GM19397 (cell line): ENCODE data around the gene XG.
"Not testable (repeated sequence)": the region's sequence is repeated elsewhere in the genome, so short reads cannot be mapped to it uniquely, and the experiment has no call there.

Experiments
- ATAC-seq: cut with Tn5 transposase; IDR thresholded peaks from one replicate; pipeline ENCODE4 v1.9.1; 2021; ENCODE audit warnings: mild to moderate bottlenecking, moderate library complexity; ENCODE audit not compliant: unreplicated experiment

XG gene

GRCh38 chrX:2774776-2775175 lies 22.9 kb downstream of the XG start:
- ATAC-seq: no peak

DNA sequence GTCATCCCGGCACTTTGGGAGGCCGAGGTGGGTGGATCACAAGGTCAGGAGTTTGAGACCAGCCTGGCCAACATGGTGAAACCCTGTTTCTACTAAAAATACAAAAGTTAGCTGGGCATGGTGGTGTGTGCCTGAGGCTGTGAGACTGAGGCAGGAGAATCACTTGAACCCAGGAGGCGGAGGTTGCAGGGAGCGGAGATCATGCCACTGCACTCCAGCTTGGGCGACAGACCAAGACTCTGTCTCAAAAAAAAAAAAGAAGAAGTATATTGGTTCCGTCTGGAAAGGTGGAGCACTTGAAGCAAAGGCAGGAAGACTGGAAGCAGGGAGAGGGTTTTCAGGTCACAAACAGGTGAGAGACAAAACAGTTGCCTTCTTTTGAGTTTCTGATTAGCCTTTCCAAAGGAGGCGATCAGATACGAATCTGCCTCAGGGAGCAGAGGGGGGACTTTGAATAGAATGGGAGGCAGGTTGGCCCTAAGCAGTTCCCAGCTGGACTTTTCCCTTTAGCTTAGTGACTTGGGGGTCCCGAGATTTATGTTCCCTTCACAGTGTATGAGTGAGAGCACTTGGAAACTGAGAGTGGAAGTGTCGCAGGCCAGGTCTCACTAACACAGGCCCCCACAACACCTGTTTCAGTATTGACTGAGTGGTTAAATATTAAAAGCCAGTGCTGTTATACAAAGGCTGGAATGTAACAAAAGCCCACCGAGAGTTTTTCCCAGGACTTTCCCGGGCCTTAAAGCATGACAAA lies 28.8 kb downstream of the XG start:
- peak; percentile 71 for ATAC-seq

GRCh38 chrX:2781226-2781571 lies 29.4 kb downstream of the XG start:
- no peak for ATAC-seq

DNA sequence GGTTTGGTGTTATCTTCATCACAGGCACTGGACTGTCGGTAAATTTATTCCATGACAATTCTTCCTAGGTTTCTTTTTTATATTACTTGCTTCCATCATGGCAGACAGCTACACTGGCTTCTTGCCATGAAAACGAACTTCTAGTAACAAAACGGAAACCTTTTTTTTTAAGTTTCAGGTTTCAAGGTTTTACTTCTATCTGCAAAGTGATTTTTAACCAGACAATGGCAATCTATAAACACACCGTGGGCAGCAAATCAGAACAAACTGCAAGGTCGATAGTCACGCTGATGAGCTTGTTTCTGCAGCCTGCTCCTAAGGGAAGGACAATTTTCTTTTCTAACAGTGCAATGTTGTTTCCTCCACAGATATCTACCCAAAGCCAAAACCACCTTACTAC lies 29.9 kb downstream of the XG start:
- ATAC-seq: no peak

GRCh38 chrX:2782171-2782570 lies 30.3 kb downstream of the XG start:
- no peak for ATAC-seq

GRCh38 chrX:2782778-2783177 lies 30.9 kb downstream of the XG start:
- ATAC-seq: no peak

GRCh38 chrX:2784026-2784425 lies 32.2 kb downstream of the XG start:
- no peak for ATAC-seq

- ATAC-seq: no peak
Observed at GRCh38 chrX:2785538-2785937, 33.7 kb downstream of the XG start.

GRCh38 chrX:2788980-2789379 lies 37.1 kb downstream of the XG start:
- ATAC-seq: no peak

DNA sequence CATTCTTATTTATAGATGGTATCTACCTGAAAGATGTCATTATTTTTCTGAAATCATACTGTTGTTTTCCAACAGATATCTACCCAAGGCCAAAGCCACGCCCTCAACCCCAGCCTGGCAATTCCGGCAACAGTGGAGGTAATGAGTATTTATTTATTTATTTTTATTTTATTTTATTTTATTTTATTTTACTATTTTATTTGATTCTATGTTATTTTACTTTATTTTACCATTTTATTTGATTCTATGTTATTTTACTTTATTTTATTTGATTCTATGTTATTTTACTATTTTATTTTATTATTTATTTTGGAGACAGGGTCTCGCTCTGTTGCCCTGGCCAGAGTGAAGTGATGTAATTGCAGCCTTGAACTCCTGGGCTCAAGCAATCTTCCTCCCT lies 37.7 kb downstream of the XG start:
- ATAC-seq: no peak

DNA sequence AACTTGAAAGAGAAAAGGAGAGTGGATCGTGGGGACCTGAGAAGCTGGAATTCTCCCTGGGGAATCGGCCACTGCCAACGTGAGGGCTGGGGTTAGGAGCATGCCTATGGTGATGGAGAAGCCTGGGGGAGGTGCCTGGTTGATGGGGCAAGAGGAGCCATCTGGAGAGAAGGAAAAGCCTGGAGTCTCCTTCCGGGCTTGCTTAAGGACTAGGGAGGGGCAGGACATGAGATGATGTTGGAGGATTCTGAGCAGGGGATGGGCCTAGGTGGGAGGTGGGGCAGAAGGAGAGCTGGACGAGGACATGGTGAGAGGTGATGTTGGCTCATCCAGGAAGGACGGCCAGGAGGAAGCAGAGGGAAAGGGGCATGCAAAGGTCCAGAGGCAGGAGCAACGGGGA lies 41.9 kb downstream of the XG start:
- ATAC-seq: no peak

- no peak for ATAC-seq
Observed at GRCh38 chrX:2794336-2794735, 42.5 kb downstream of the XG start.

GRCh38 chrX:2796808-2797207 lies 45.0 kb downstream of the XG start:
- ATAC-seq: not testable (repeated sequence)

DNA sequence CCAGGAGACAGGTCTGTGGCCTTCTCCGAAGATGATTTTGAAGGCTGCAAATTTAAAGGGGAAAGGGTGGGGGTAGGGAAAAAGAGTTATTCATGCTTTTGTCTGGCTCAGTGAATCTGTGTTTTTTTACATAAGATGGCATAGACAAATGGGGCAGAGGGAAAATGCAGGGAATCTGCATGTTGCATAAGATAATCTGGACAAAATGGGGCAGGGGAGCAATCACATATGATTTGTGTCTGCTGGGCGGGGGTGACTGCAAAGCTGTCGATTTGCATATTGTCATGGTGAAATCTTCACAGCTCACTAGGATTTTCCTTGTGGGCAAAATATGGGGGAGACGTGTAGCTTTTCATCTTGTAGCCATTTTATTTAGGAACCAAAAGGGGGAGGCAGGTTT lies 47.5 kb downstream of the XG start:
- no peak for ATAC-seq

DNA sequence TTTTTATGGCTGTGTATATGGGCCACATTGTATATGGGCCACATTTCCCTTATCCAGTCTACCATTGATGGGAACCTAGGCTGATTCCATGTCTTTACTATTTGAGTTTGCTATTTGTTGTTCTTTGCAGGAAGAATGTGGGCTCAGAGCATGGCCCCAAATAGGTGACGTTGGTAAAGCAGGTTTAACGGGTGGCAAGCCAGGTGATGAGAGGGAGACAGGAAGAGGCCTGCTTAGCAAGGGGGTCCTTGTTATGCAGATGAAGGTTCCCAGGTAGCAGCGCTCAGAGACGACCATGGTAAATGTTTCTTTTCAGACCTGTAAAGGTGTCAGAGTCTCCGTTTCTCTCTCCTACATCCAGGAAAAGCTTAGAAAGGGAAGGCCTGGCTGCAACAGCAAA lies 48.1 kb downstream of the XG start:
- ATAC-seq: not testable (repeated sequence)

DNA sequence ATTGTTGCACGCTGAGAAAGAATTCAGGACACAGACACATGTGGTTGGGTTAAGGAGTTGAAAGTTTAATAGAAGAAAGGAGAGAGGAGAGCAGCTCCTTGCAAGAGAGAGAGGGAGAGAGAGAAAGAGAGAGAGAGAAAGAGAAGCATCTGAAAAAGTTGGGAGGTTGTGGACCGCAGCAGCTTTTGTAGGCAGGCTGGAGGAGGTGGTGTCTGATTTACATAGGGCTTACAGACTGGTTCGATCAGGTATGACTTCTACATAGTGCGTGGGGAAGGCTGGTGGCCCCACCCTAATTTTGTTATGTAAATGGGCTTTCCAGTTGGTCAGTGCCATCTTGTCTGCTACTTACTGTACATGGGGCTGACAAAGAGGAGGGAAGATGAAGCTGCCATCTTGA lies 49.4 kb downstream of the XG start:
- no peak for ATAC-seq

GRCh38 chrX:2802376-2803090 lies 50.7 kb downstream of the XG start:
- ATAC-seq: not testable (repeated sequence)

DNA sequence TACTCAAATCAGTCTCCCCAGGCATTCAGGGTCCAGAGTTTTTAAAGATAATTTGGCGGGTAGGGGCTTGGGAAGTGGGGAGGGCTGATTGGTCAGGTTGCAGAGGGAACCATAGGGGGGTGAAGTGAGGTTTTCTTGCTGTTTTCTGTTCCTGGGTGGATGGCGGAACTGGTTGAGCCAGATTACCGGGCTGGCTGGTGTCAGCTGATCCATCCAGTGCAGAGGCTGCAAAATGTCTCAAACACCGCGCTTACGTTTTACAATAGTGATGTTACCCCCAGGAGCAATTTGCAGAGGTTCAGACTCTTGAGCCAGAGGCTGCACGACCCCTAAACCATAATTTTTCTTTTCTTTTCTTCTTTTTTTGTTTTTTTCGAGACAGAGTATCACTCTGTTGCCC lies 51.6 kb downstream of the XG start:
- not testable (repeated sequence) for ATAC-seq

DNA sequence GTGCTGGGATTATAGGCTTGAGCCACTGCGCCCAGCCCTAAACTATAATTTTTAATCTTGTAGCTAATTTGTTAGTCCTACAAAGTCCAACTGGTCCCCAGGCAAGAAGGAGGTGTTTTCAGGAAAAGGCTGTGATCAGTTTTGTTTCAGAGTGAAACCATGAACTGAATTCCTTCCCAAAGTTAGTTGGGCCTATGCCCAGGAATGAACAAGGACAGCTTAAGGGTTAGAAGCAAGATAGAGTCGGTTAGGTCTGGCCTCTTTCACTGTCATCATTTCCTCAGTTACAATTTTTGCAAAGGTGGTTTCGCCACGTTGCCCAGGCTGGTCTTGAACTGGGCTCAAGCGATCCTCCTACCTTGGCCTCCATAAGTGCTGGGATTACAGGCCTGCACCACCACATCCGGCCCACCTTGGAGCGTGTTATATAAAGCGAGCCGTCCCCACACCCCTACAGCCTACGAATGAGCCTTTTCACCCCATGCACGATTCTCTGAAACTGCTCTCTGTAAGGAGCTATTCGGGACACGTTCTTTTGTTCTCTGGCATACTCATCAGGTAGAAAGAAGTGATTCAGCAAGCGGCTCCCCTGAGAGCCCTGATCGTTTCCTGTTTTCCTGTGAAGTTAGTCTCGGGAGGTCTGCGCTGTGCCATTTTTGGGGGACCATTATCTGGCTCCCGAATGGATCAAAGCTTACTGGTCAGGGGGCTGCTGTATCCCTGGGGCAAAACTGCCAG lies 52.4 kb downstream of the XG start:
- ATAC-seq: not testable (repeated sequence)

DNA sequence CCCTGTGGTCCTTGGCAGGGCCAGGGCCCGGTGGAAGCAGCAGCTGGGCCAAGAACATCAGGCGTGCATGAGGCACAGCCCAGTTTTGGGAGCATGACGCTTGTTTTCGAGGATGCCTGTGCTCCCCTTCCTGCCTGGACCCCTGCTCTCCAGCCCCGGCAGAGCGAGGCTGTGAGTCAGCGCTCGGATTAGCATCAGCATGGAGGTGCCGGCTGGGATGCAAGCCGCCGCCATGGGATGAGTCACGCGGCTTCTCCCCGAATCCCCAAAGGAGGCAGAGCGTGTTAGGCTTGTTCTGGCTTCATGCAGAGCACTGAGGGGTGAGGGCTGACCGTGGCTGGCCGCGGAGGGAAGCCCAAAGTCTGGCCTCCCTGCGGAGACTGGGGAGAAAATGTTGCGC lies 53.0 kb downstream of the XG start:
- ATAC-seq: not testable (repeated sequence)

- ATAC-seq: no peak
Observed at GRCh38 chrX:2811271-2811670, 59.4 kb downstream of the XG start.
